KOPT-K1 (cell line): ENCODE data around the gene LPCAT3.

Experiments
- H3K27ac ChIP-seq: fragments of 200-600 bp; sonication (generic); 2 replicates; pipeline ENCODE4 v1.5.1; 2016; ENCODE audit warnings: antibody characterized with exemption, mild to moderate bottlenecking, low read depth, low read length; ENCODE audit not compliant: poor library complexity, severe bottlenecking
- H3K36me3 ChIP-seq: fragments of 200-600 bp; sonication (generic); 2 replicates; pipeline ENCODE4 v1.5.1; 2017; ENCODE audit warnings: antibody characterized with exemption, mild to moderate bottlenecking, low read length, moderate library complexity; ENCODE audit not compliant: insufficient read depth
- H3K9me3 ChIP-seq: fragments of 200-600 bp; sonication (generic); 2 replicates; pipeline ENCODE4 v1.5.1; 2017; ENCODE audit warnings: antibody characterized with exemption, low read length, mild to moderate bottlenecking; ENCODE audit not compliant: insufficient read depth, poor library complexity, severe bottlenecking

The LPCAT3 gene

DNA sequence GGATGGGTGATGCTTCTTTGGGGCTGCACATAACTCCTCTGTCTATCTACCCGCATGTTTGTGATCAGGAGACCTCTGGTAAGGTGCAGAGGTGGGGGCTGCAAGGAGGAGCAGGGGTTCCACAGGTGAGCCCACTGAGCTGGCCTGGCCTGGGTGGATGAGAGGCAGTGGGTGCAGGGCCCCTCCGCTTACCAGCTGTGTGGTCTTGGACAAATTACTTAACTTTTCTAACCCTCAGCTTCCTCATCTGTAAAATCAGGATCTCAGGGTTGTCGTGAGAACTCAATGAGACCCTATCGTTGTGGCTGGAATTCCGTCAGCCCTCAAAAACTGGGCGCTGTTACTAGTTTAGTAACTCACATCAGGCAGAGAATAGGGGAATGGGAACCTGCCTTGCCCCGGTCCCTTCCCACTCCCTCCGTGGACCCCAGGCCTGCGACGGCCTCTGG is 59.6 kb downstream of the LPCAT3 start:
- Histone ChIP-seq H3K27ac (peak overlapping the region; percentile 97), H3K36me3 (peaks cover 62% of the 10 kb centered on the region), H3K9me3 (no peaks in the 10 kb centered on the region)

DNA sequence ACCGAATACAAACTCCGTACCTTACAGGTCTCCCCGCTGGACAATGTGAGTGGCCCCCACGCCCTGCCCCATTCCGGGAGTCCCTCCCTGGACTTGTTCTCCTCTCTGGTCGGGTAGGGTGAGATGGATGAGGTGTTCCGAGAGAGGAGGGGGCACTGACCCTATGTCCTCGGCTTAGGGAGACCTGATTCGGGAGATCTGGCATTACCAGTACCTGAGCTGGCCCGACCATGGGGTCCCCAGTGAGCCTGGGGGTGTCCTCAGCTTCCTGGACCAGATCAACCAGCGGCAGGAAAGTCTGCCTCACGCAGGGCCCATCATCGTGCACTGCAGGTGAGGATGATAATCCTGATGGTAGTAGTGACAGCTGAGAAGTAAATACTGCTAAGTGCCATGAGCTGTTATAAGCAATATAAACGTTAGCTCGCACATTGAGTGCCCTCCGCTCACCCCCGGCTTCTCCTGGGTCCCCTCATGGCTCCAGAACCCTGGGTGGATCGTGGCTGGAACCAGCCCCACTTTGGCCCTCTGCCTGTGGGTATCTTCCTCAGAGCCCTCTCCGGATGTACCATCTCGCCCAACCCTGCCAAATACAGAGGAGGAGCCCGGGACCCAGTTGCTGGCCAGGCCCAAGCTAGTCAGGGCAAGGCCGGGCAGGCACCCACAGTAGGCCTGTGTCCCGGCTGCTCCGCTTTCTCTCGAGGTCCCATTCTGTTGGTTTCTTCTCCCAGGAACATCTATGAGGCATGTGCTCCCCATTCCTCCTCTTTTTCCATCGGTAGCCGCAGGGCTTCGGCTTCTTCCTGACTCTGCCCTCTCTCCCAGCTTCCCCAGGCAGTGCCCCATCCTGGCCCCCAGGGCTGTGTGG is 60.3 kb downstream of the LPCAT3 start:
- Histone ChIP-seq H3K27ac (peak overlapping the region; percentile 97), H3K36me3 (peaks cover 62% of the 10 kb centered on the region), H3K9me3 (no peaks in the 10 kb centered on the region)

DNA sequence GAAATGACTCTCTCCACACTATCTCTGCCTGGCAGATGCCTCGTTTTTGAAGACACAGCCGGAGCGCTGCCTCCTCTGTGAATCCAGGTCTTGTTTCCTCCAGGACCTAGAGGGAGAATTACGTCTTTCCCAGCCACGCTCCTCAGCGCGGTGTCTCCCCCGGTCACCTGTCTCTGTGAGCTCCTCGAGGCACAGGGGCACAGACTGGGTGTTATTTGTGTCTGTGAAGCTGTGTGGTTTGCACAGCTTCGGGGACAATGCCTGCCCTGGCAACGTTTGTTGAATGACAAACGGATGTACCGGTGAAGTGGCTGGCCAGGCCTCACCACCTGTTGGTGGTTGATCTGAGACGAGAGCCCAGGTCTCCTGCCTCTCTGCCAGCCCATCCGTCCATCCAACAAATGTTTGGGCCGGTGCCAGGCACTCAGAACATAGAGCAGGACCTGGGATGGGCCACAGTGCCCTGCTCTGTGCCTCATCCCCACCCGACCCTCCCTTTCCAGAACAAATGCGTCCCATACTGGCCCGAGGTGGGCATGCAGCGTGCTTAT is 61.0 kb downstream of the LPCAT3 start:
- H3K9me3 ChIP-seq = no peaks in the 10 kb centered on the region
- peaks cover 62% of the 10 kb centered on the region for H3K36me3 ChIP-seq
- H3K27ac ChIP-seq = peak overlapping the region; percentile 97

GRCh38 chr12:6956021-6956727 is 62.1 kb downstream of the LPCAT3 start:
- Histone ChIP-seq H3K9me3 (no peaks in the 10 kb centered on the region), H3K27ac (peak overlapping the region; percentile 97), H3K36me3 (peaks cover 57% of the 10 kb centered on the region)

DNA sequence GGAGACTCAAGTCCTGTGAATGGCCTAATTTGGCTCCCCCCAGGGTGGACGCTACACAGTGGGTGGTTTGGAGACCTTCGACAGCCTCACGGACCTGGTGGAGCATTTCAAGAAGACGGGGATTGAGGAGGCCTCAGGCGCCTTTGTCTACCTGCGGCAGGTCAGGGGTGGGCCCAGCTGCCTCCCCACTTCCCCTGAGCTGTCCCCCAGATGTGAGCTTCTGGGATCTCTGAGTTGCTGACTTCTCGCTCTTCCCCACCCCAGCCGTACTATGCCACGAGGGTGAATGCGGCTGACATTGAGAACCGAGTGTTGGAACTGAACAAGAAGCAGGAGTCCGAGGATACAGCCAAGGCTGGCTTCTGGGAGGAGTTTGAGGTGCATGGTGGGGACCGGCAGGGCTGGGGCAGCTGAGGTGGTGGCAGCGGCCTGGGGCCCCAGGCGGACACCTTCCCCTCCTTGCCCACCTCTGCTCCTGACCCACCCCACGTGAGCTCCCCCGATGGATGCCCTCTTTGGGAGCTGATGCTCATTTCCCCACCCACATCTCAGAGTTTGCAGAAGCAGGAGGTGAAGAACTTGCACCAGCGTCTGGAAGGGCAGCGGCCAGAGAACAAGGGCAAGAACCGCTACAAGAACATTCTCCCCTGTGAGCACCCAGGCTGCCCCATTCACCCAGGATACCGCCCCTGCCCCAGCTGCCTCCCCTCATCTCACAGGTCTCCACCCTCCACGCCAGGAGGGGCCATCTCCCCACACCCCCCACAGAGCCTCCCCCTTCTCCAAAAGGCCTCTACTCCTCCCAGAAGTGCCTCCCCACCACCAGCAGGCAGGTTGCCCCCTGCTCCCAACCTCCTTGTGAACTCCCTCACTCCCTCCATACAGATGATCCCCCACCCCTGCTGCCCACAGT is 62.9 kb downstream of the LPCAT3 start:
- Histone ChIP-seq H3K36me3 (peaks cover 49% of the 10 kb centered on the region), H3K9me3 (no peaks in the 10 kb centered on the region), H3K27ac (peak overlapping the region; percentile 97)

GRCh38 chr12:6954316-6955107 is 63.8 kb downstream of the LPCAT3 start:
- H3K27ac ChIP-seq = peak overlapping the region; percentile 97
- no peaks in the 10 kb centered on the region for H3K9me3 ChIP-seq
- peaks cover 44% of the 10 kb centered on the region for H3K36me3 ChIP-seq

DNA sequence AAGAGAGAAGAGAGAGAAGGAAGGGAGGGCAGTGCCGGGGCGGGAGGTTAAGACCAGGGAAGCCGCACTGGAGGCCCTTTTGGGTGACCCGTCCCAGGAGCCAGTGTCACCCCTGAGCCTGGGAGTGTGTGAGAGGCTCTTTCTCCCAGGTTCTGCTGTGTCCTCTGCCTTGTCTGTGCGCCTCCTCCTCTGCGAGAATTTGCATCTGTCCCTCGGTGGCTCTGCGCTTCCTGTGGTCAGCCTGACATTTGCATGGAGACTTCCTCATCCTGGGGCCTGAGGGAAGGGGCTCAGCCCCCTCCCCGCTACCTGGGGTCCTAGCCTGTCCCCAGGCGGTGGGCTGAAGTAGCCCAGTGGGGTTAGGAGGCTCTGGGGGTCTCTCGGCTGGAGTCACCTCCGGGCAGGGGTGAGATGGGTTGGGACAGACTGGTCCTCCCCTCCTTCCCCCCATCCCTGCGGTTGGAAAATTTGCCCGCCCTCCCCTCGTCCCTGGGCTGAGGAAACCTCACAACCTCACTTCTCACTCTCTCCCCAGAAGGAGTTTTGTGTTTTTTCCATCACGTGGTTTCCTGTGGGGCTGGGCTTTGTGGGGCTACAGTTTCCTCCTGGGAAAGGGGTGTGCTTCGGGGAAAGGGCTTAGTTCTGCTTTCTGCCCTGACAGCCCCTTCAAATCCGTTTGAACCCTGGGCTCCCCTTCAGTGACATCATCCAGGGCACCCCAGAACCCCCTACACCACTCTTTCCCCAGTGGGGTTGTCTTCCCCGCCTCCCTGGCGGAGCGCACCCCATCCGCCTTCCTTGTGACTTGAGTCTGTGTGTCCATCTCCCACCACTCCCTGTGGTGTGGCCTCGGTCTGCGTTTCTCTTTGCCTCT is 64.6 kb downstream of the LPCAT3 start:
- Histone ChIP-seq H3K9me3 (no peaks in the 10 kb centered on the region), H3K36me3 (peaks cover 44% of the 10 kb centered on the region), H3K27ac (peak overlapping the region; percentile 97)

GRCh38 chr12:6952863-6953441 is 65.3 kb downstream of the LPCAT3 start:
- Histone ChIP-seq H3K36me3 (peaks cover 37% of the 10 kb centered on the region), H3K27ac (peak overlapping the region; percentile 97), H3K9me3 (no peaks in the 10 kb centered on the region)

DNA sequence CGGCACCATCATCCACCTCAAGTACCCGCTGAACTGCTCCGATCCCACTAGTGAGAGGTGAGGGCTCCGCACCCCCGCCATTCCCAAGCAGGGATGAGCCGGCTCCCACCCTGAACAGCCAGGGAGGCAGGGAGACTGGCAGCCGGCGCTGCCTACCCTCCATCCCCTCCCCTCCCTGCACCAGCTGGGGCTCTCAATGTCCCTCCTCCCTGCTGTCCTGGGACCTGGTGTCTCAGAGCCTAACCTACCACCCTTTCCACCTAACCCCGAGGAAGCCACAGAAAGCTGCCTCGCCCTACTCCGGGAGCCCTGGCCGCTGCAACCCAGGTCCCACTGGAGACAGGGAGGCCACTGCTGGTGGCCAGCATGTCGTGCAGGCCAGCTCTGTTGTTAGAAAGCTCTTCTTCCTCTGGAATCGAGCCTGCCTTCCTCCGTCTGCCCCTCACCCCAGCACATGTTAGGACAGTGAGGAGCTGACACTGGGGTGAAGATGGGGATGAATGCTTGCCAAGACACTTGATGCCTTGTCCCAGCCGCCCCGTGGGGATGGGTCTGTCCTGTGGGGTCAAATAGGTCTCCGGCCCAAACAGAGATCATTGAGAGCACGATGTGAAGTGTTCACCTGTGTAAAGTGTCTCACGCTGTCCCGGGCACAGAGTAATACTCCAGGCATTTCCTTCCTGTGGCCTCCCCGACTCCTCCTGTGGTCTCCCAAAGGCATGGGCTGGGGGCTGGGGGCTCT is 66.0 kb downstream of the LPCAT3 start:
- no peaks in the 10 kb centered on the region for H3K9me3 ChIP-seq
- H3K36me3 ChIP-seq = peaks cover 31% of the 10 kb centered on the region
- H3K27ac ChIP-seq = peak overlapping the region; percentile 97

GRCh38 chr12:6951551-6952120 is 66.6 kb downstream of the LPCAT3 start:
- peaks cover 24% of the 10 kb centered on the region for H3K36me3 ChIP-seq
- H3K9me3 ChIP-seq = no peaks in the 10 kb centered on the region
- peak overlapping the region; percentile 97 for H3K27ac ChIP-seq

- Histone ChIP-seq H3K27ac (peak within 1 kb of the TSS; percentile 97), H3K9me3 (no peaks in the 10 kb centered on the region), H3K36me3 (peaks cover 17% of the 10 kb centered on the region)
Measured at GRCh38 chr12:6950811-6951540, 67.3 kb downstream of the LPCAT3 start, which contains the start of gene PTPN6. PTPN6 (plus strand) TSS chr12:6951356; CDS start chr12:6951513, 157 bp downstream.
